OCI-LY7 (cell line): Measurements from ENCODE around the gene ADIG.

ENCODE experiments used
- EZH2phosphoT487 ChIP-seq: fragments of 200-600 bp; sonication (generic); IDR thresholded peaks from 2 replicates; pipeline ENCODE4 v1.6.1; 2018; ENCODE audit warnings: low read depth, borderline replicate concordance, mild to moderate bottlenecking, mixed run types, antibody characterized with exemption, low read length, moderate library complexity, mixed read lengths
- TF ChIP-seq, protein P1 (sequence below): fragments of 200-600 bp; sonication (generic); conservative IDR thresholded peaks from 2 replicates; pipeline ENCODE4 v1.5.1; 2014; ENCODE audit warnings: mild to moderate bottlenecking, antibody characterized with exemption, low read length, moderate library complexity, mixed read lengths

DNA sequence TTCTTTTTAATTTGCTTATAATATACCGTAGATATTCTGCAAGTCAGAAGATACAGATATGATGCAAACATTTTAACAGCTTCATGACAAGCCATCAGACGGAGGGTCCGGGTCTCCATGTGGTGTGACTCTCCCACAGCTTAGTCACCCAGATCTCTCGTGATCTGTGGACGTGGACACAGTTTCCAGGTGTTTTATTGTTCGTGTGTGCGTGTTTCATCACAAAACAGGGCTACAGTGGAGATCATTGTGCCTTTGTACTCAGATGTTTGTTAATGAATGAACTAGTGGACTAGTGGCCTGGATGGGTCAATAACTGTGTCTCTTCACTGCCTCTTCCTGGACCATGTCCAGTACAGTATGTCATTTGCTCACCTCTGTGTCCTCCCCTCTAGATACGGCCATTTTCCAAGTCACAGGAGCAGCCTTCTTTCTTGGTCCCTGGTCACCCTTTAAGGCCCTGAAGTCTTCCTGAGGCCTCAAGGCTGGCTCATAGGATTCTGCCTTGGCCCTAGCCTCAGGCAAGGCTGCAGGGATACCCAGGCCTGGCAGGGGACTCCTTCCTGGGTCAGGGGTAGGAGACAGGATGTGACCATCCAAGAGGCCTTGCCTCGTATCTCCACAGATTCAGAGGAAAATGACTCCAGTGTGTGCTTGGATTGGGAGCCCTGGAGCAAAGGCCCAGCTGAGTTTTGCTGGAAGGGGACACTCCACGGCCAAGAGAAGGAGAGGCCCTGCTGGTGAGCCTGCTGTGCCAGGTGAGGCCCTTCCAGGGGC is 4.6 kb downstream of the ADIG start:
- TF ChIP-seq, protein P1, sequence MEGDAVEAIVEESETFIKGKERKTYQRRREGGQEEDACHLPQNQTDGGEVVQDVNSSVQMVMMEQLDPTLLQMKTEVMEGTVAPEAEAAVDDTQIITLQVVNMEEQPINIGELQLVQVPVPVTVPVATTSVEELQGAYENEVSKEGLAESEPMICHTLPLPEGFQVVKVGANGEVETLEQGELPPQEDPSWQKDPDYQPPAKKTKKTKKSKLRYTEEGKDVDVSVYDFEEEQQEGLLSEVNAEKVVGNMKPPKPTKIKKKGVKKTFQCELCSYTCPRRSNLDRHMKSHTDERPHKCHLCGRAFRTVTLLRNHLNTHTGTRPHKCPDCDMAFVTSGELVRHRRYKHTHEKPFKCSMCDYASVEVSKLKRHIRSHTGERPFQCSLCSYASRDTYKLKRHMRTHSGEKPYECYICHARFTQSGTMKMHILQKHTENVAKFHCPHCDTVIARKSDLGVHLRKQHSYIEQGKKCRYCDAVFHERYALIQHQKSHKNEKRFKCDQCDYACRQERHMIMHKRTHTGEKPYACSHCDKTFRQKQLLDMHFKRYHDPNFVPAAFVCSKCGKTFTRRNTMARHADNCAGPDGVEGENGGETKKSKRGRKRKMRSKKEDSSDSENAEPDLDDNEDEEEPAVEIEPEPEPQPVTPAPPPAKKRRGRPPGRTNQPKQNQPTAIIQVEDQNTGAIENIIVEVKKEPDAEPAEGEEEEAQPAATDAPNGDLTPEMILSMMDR, result no peak
- no peak for TF ChIP-seq EZH2phosphoT487
